Bone marrow (tissue), 2 donors: ENCODE data around the gene KLF4.

Source experiments
- DNase-seq, 2 donors: peaks; one replicate each; lab custom pipeline; 2025; lab: John Stamatoyannopoulos, UW

Gene KLF4

DNA sequence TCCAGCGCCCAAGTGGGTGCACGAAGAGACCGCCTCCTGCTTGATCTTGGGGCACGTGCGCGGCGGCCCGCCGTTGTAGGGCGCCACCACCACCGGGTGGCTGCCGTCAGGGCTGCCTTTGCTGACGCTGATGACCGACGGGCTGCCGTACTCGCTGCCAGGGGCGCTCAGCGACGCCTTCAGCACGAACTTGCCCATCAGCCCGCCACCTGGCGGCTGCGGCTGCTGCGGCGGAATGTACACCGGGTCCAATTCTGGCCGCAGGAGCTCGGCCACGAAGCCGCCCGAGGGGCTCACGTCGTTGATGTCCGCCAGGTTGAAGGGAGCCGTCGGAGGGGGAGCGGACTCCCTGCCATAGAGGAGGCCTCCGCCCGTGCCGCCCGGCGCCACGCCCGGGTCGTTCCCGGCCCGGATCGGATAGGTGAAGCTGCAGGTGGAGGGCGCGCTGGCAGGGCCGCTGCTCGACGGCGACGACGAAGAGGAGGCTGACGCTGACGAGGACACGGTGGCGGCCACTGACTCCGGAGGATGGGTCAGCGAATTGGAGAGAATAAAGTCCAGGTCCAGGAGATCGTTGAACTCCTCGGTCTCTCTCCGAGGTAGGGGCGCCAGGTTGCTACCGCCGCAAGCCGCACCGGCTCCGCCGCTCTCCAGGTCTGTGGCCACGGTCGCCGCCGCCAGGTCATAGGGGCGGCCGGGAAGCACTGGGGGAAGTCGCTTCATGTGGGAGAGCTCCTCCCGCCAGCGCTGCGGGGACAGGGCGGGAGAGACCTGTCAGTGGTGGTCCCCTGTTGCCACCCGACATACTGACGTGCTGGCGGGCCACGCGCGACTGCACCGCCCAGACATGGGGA is 1.8 kb downstream of the KLF4 start:
- DNase-seq, result peak in 1 of 2 donors; percentile 53

DNA sequence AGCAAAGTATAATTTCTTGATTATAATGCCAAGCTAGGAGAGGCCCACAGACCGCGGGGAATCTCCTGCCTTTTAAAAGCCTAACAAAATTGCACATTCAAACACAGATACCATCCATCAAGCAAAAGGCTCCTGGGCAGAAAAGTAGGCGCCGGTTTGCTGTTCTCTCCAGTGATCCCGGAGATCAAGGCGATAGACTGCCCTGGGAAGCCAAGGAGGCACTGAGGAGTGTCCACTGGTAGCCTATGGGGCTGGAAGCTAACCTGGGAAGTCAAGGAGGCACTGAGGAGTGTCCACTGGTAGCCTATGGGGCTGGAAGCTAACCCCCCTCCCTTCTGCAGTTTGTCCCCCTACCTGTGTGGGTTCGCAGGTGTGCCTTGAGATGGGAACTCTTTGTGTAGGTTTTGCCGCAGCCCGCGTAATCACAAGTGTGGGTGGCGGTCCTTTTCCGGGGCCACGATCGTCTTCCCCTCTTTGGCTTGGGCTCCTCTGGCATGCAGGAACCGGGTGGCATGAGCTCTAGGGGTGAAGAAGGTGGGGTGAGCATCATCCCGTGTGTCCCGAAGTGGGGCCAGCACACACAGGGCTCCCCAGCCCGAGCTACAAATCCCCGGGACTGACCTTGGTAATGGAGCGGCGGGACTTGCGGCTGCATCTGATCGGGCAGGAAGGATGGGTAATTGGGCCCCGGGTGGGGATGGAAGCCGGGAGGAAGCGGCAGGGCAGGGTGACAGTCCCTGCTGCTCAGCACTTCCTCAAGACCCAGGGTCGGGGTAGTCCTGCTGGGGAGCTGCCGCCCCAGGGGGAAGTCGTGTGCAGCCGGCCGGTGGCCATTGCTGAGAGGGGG is 2.7 kb downstream of the KLF4 start:
- peak in 1 of 2 donors; percentile 53 for DNase-seq

DNA sequence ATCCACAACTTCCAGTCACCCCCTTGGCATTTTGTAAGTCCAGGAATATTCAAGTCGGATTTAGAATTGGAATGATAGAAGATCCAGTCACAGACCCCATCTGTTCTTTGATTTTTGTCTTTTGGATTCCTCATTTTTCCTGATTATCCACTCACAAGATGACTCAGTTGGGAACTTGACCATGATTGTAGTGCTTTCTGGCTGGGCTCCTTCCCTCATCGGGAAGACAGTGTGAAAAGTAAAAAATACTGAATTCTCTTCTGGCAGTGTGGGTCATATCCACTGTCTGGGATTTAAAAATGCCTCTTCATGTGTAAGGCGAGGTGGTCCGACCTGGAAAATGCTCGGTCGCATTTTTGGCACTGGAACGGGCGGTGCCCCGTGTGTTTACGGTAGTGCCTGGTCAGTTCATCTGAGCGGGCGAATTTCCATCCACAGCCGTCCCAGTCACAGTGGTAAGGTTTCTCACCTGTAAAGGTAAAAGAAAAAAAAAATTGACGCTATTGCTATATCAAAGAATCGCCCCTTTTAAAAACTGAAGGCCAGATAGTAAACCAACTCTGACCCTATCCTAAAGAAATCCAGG is 4.0 kb downstream of the KLF4 start:
- no peak for DNase-seq

DNA sequence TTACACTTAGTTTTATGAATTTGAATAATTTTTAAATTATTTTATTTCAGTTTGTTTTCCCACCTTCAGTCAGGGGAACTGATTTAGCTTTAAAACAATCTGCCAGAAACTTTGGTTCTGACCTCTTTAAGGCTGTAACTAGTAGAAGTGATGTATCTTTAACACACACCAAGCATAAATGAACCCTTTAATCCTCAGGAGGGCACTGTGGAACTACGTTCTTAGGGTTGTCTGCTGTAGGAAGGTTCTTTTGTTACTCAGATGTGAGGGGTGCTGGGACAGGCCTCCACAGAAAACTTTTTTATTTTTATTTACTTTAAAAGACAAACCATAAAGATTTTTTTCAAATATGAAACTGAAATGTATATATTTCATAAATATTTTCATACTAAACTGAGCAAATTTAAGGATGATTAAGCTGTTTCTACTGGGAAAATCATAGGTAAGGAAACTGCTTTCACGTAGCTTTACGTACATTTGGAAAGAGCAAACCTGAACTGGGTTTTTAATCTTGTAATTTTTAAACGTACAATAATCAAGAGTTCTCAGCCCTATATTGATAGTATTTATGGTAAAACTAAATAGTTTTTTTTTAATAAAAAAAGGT is 5.3 kb downstream of the KLF4 start:
- no peak for DNase-seq

DNA sequence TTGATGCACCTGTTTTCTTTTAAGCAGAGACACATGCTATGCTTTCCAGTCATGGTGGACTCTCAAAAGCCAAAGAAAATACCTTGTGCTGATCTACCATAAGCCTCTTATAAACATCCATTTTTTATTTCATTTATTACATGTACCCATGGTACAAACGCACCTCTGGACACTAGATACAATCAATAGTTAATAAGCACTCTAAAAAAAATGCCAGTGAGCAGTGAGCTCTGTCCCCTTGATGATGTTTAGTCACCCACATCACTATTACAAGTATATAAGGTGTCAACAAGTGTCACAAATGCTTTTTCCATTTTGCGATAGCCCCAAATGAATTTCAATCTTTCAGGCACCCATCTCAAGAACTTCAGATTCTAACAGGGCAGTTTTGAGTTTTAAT is 5.9 kb downstream of the KLF4 start:
- no peak for DNase-seq

DNA sequence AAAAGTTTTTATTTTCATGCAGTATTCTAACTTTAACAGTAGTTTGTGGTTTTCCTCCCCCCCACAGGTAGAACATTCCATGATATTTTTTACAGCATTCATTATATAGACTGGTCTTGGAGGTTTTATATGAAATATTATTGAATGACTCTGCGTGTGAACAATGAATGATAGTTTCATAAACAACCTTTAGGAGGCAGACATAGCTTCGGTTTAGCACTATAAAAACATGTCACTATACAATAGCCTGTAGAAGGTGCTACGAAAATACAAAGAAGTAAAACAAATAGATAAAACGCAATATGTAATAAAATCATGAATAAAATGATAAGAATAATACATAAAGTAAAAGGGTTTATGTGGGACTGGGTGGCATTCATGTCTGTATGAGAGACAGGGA is 8.5 kb downstream of the KLF4 start:
- DNase-seq, result no peak

DNA sequence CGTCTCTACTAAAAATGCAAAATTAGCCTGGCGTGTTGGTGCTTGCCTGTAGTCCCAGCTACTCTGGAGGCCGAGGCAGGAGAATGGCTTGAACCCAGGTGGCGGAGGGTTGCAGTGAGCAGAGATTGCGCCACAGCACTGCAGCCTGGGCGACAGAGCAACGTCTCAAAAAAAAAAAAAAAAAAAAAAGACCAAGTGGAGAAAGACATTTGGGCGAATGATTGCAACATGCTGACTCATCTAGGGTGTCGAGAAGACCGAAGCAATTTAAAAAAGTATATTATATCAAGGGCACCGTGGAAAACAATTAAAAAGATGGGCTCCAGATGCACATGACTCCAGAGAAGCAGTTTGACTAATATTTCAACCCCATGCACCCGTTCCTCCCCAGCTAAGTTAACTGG is 9.2 kb downstream of the KLF4 start:
- peak in 1 of 2 donors; percentile 5 for DNase-seq

DNA sequence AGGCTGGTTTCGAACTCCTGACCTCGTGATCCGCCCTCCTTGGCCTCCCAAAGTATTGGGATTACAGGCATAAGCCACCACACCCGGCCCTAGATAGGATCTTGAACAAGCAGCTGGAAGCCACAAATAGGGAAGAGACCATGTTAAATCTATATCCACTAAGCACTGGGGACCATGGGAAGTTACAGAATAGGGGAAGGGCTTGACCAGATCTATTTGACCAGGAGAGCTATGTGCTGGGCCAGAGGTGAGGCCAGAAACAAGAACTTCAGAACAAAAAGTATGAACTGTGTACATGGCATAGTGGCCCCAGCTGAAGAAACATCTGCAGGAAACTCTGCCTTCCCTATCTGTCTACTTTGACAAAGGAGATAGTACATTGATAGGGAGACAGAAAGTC is 10.8 kb downstream of the KLF4 start:
- no peak for DNase-seq

DNA sequence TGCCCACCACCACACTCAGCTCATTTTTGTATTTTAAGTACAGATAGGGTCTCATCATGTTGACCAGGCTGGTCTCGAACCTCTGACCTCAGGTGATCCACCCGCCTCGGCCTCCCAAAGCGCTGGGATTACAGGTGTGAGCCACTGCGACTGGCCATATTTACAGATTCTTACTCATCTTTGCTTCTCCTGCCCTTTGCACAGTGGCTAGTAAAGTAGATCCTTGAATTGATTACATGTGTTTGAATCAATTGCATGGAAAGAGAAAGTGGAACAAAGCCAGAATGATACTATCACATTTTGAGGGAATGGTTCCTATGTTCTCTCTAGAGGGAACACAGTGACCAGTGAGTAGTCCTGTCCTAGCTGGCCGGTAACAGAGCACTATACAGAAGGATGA is 15.4 kb downstream of the KLF4 start:
- no peak for DNase-seq

DNA sequence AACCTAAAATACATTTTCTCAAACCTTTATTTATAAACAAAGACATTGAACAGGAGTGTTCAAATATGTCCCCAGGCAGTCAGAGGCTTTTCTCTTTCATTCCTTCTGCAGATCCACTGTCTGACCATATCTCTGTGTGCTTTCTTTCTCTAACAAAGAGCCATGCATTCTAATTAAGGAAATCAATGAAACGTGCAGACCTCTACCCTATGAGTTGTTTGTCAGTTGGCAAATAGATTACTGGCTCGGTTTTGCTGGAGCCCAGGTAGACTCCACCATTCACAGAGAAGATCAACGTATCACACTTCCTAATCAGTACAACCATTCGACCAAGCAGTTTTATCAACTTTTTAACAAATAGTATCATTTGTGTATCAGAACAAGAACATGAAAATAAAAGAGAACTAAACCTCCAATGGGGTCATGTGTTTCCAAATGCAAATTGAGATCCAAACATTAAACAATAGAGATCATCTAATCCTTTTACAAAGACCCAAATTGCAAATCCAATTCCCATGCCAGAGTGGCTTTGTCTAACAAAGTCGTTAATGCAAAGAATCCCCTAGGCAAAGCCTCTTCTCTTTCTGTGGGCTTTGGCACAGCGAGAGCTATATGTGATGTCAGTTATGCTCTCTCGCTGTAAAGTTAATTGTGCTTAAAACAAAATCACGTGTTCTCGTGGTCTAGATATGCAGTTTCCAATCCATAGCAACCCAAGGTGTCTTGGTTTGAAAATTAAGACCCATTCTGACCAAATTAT is 16.8 kb downstream of the KLF4 start:
- DNase-seq, result no peak

DNA sequence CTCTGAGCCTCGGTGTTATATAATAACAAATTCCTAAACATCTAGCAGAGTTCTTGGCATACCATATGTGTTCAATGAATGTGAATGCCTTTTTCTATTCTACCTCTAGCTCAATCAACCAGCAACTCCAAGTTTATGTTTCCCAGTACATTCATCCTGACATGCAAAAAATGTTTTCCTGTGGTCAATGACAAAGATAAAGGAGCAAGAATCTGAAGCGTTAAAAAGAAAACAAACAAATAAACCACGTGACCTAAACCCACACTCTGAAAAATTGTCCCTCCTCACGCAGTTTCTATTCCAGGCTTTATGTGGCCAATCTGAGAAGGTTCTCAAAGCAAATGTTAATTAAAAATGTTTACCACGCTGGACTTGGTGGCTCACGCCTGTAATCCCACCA is 18.0 kb downstream of the KLF4 start:
- DNase-seq, result no peak

DNA sequence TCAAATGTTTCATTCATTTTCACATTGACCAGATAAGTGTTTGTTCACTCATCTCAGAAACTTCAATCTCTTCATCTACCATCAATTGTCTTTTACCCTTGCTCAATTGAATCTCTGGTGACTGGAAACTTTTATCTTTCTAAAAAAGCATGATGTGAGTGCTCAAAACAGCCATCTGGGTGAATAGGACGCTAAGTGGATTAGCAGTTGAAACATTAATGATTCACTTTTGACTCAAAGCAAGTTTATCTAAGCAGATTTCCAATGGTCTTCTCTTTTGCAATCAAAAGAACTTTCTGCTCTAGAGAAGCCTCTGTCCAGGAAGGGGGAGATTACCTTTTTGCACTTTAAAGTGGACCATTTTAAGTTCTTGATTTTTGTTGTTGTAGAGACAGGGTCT is 22.2 kb downstream of the KLF4 start:
- no peak for DNase-seq

DNA sequence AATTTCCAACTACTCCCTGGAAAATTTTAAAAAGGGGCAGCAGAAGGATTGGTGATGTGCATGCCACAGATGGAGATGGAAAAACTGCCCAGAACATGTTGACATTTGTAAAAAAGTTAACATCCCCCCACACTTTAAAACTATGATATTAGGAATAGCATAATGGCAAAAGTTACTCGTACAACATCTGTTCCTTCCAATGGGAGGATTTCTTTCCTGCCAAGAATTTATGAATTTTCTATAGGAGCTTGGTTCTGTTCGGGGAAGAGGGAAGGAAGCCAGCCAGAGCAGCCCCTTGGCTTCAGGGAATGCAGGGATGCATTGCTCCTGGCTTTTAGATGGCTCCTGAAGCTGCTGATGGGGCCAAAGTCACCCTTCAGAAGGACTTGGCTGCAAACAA is 22.7 kb downstream of the KLF4 start:
- no peak for DNase-seq

DNA sequence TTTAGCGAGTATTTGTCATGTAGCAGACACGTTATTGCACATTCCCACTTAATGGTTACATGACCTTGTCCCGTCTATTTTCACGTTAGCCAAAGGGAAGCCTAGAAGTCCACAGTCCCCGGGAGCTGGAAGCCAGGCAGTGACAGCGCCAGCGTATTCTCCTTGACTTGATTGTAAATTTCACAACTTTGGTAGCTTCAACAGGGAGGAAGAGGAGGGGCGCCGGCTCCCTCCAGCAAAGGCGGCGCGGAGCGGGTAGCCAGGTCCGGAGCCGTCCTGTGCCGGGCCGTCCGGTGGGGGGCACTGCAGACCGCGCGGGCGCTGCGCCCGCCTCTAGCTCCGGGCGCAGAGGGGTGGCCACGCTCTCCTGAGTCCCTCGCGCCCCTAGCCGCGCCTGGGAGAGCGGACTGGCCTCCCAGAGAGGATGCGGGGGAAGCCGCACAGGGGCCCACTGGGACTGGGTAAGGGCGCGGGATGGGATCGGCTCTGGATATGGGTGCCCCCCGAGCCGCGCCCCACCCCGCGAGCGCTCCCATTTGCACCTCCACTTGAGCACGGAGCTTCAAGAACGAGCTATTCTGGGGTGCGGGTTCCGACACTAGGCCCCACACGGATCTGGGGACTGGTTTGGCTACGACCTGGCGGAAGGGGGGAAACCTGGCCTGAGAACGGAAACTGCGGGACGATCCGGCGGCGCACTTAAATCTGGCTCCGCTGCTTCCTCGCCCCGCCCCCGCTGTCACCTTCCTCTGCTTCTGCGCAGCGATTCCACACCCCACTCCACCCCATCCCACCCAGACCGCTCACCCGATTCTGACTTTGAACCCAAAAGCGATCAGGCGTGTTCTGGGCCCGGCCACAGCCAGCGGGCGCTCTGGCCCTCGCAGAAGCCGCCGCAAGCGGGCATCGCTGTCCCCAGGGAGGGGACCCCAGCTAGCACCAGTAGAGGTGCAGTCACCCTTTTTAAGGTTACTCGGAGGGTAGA is 23.8 kb downstream of the KLF4 start:
- DNase-seq, result peak in 1 of 2 donors; percentile 44

DNA sequence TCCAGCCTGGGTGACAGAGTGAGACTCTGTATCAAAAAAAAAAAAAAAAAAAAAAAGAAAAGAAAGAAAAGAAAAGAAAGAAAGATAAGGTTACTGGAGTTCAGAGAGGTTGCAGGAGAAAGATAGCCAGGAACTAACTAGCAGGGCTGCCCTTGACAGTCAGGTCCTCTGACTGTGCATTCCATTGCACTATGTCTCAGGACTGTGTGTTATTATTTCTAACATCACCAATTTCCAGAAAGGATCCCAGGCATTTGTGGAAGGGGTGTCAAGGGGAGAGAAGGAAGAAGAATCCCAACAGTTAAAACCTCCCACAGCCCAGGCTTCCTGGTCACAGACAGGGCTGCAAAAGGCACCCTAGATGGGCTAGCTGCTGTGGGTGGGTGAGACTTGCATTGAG is 25.1 kb downstream of the KLF4 start:
- no peak for DNase-seq

DNA sequence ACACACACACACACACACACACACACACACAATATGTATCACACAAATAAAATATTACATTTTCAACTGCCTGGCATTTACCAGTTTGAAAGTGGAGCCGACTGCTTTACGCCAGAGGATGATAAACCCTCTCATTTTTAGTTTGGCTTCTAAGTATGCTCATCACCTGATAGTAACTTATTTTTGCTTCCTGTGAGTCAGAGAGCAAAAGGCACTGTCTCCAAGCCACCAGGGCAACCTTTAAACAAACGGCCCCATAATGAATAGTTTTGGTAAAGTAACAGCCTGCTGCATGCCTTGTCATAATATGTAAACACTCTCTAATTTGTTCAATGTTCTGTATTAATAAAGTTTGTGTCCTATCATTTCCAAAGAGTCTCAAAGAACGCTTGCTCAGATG is 26.9 kb downstream of the KLF4 start:
- DNase-seq, result no peak

DNA sequence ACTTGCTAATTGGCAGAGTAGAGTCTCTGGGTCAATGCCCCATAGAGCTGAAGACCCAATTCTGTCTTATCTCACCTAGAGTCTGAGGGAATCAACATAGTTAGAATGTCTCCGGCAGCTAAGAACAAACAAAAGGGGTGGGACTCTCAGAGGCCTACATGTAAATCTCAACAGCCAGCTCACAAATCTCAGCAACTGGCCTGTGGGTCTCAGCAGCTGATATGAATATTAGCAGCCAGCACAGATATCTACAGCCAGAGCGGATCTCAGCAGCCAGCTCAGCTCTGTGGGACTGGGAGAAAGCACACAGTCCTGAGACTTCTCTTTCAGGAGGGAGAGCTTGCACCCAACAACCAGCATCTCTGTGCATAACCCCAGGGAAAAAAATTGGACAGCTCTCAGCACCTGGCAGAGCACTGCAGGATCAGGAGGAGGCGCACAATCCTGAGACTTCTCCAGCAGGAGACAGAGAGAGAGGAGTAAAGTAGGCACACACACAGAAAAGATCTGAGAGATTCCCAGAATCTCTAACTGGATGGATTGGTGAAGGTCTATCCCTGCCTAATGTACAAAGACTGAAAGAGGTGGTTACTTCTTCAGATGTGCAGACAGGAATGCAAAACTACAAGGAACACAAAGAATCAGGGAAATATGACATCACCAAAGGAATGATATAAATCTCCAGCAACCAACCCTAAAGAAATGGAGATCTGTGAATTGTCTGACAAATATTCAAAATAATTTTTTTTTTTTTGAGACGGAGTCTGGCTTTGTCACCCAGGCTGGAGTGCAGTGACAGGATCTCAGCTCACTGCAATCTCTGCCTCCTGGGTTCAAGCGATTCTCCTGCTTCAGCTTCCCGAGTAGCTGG is 29.2 kb downstream of the KLF4 start:
- DNase-seq, result no peak

DNA sequence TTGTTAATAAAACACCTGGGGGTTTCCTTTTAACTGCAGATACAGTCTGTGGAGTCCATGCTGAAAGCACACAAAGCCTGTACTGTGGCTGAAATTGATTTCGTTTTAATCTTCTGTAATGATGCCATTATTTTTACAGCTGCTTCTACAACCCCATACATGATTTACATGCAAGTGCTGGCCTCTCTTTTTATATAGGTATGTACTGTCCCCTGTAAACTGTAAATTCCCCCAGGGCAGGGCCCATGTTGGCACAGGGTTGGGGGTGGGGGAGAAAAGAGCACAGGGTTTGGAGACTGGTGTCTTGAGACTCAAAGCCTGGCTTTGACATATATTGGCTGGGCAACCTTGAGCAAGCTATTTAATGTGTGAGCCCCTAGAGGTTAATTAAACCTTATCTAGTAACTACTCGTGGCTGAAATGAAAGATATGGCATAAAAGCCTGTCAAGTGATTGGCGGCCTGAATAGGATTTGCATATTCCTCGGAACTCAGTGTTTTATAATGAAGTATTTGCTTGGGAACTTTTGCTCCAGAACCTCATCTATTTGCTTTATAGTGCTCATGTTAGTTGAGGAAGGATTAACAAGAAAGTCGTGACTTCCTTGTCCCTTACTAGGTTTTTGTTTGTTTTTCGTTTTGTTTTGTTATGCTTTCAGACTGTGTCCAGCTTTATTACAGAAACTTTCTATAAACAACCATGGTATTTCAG is 34.0 kb downstream of the KLF4 start:
- DNase-seq, result no peak

DNA sequence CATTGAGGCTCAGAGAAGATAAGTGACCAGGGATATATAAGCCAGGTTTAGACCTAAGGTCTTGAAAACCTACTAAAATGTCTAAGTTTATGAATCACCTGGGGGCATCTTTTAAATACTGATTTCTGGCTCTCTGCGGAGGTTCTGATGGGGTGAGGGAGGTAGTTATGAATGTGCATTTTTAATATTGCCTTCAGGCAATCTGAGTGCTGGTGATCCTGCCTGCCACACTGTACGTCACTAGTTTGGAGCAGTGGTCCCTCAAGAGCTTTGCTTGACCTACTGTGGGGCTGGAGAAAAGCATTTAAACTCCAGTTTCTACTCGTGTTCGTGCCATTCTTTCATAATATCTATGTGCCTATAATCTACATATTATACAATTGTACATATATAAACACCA is 36.1 kb downstream of the KLF4 start:
- DNase-seq, result no peak
